T-helper 22 cell (primary cell): ENCODE data around the gene MIB2.

Experiments used
- DNase-seq: peaks from one replicate; pipeline ENCODE4 v3.0.0-alpha.2; 2020; ENCODE audit warnings: low read depth

Gene MIB2

DNA sequence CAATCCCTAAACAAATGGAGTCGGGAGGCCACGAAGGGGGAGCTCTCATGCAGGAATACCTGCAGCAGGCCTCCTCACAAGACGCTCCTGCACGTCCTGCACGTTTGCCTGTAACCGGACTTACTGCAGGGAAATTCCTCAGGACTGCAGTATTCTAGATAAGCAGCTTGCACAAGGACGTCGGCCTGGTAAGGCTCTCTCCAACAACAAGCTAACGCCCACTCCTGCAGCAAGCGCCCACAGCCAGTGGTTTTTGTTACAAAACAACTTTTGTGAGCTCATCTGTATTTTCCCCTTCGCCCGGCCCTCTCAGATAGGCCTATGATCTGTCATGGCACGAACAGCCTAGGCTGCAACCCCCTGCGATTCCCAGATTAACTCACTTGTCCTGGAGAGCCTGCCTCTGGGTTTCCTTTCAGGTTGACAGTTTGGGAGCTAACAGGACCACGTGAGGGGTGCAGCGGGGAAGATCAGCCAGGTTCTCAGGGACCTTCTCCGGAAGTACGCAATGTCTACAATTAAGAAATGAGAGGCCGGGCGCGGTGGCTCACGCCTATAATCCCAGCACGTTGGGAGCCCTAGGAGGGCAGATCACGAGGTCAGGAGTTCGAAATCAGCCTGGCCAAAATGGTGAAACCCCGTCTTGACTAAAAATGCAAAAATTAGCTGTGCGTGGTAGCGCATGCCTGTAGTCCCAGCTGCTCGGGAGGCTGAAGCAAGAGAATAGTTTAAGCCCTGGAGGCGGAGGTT lies 921 bp upstream of the MIB2 start:
- peak; percentile 35 for DNase-seq

DNA sequence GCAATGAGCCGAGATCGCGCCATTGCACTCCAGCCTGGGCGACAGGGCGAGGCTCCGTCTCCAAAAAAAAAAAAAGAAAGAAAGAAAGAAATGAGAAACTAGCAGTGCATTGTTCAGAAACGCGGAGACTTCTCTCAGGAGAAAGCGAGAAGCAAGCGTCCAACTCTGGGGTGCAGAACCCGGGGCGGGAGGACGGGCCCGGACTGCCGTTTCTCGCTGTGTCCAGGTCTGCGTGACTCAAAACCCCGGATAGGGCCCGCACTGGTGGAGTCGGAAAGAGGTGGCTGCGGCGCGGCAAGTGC lies 395 bp upstream of the MIB2 start:
- DNase-seq = no peak

DNA sequence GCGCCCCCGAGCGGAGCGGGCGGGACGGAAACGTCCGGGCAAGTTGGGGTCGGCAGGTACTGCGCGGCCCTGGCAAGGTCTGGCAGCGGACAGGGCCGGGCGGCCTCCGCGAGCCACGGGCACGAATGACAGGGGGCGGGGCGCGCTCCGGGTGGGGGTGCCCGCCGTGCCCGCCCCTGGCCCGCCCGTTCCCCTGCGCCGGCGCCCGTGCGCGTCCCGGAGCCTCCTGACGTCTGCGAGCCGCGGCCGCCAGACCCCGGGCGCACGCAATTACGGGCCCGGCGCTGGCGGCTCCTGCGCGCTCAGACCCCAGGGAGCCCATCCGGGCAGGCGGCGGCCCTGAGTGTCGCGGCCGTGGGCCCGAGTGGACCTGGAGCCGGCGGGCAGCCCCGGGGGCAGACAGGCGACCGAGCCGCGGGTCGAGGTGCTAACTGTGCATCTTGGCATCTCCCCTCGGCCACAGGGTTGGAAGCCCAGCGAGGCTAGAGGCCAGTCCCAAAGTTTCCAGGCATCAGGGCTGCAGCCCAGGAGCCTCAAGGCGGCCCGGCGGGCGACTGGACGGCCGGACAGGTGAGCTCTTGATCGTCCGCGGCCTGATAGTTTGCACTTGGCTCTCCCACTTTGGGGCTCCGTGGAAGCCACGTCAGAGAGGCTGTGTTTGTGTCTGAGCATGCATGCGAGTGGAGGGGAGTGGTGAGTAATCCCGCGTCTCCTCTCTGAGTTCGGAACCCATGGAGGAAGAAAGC lies 918 bp downstream of the MIB2 start:
- DNase-seq = peak; percentile 27

DNA sequence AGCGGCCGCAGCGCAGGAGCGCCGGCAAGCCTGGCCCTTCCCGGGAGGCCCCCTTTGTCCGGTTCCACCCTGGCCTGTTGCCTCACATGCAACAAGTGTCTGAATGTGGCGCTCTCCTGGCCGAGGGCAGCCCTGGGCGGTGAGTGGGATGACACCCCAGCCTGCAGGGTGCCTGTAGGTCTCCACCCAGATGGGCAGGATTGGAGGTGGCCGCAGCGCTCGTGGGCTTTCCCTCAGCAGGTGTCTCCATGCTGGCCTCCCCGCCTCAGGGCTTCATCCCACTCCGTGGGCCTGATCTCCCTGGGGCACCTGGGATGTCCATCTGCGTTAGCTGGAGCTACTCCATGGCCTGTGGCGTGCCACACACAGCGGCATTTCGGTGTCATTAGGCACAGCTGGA lies 1.5 kb downstream of the MIB2 start:
- no peak for DNase-seq

DNA sequence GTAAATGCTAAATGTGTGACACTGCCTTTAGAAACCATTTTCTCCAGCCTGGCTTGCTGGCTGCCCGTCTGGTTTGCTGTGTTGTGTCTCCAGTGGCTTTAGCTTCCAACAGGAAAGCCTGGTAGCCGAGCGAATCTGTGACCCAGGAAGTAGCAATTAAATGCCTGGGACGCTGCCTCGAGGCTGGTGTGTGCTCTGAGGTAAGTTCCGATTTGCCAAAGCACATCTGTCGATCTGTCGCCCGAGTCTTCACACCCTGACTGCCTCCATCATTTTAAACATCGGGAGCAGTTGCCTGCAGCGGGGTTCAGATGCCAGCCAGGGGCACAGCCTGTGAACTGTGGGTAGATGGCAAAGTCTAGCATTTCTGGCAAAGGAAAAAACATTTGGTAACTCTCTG lies 2.2 kb downstream of the MIB2 start:
- no peak for DNase-seq

DNA sequence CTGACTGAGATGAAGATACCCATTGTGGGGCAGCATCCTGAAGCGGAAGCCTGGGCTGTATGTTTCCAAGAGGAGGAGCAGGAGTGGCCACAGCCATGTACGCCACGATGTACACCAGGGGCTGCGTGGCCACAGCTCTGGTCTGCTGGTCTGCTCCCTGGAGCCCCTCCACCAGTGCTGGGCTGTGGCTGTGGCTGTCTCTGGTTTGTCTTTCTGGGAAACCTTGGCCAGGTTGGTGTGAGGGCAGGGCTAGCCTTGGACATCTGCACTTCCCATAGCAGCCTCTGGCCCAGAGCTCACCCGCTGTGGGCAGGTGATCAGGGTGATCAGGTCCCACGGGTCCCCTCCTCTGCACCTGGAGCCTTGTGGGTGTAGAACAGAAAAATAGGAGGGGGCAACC lies 2.6 kb downstream of the MIB2 start:
- DNase-seq = no peak

DNA sequence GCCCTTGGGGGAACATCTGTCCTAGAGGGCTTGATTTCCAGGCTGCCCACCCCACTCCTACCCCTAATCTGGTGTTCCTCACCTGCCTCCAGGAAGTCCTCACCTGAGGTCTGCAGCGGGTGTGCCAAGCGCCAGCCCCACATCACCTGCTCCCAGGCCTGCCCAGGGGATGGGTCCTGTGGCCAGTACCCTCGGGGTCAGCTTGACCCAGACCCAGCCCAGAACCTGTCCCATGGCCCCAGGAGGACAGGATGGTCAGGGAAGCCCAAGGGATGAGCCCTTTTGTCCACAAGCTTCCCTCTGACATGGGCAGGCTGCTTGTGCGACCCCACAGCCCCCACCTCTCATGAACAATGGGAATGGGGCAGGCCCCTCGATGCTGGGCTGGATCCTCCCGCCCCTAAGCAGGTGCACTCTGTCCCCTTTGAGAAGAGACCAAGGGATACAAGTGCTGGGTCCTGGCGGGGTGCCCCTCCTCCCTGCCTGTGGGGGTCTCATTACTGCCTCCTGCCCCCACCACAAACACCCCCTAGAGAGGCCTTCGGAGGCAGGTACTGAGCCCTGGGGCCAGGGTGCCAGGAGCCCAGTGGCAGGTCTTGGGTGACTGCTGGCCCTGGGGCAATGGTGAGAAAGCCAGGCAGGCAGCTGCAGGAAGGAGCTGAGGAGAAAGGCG lies 3.2 kb downstream of the MIB2 start:
- no peak for DNase-seq

DNA sequence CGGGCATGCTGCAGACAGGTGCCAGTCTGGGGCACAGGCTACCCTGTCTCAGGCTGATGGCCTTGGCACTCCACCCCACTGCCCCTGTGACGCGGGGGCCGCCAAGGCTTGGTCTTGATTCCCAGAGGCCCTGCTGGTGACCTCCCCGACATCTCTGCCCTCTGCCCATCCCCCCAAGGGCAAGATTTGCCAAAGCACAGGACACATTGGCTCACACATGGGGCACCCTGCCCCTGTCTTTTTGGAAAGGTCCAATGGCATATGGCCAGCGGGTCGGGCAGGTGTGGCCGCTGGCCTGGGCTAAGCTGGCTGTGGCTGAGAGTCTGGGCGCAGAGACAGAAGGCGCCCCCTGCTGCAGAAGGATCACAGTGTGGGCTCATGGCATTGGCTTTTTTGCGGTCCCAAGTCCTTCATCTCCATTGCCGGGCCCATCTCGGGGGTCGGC lies 4.6 kb downstream of the MIB2 start:
- DNase-seq = no peak

DNA sequence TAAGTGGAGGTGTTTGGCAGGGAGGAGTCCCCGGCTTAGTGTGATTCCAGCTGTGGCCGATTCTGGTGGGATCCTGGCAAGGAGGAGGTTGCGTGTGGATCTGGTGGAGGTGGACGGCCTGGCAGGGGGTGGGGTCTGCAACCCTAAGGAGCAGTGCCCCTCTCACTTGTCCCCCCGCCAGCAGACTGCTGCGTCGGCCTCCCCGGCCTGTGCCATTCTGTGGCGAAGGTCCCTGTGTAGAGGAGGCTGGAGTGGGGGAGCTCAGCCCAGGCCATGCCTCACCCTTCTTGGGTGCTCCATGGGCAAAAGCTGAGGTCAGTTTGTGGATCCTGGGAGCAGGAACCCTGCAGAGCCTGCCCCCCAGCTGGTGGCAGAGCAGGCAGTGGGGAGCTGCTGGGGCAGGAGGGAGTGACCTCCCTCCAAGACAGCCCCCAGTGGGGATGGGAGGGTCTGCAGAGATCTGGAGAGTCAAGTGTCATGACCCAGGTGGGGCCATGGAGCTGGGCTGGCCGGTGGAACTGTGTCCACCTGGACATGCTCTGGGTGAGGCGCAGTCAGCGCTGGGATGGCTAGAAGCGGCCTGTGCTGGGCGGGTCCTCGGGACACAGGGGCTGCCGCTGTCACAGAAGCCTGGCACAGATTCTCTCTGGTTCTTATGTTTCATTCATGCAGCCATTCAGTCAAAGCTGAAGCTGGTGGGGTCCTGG lies 5.3 kb downstream of the MIB2 start:
- DNase-seq = no peak

DNA sequence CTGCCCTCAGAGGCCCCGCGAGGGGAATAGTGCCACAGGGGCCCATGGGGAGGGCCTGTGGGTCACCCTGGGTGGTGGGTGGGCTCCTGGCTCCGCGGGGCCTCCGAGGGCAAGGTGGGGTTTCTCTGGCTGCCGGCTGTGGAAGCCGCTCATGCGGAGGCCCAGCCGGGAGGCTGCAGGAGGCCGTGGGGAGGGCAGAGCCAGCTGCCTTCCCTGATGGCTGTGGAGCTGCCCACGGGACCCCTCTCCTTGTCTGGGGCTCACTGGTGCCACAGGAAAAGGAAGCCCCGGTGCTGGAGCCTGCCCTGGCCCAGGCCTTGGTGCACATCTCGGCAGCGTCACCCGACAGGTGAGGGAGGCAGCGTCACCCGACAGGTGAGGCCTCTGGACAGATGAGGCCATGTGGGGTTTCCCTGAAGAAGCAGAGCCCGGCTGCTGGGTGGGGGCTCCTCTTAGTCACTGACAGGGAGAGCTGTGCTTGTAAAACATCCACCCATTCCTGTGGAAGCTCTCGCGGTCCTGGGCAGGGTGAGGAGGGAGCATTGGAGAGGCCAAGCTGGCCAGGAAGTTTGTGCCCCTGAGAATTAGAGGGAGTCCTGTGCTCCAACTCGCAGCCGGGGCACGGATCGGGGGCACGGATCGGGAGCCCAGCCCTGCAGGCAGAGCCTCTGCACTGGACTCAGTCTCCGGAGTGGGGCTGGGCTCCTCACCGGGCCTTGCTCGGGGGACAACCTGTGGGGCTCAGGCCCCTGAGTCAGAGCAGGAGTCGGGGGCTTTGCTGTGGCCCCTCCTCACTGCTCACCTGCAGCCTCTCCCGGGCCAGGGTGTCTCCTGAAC lies 6.1 kb downstream of the MIB2 start:
- no peak for DNase-seq

DNA sequence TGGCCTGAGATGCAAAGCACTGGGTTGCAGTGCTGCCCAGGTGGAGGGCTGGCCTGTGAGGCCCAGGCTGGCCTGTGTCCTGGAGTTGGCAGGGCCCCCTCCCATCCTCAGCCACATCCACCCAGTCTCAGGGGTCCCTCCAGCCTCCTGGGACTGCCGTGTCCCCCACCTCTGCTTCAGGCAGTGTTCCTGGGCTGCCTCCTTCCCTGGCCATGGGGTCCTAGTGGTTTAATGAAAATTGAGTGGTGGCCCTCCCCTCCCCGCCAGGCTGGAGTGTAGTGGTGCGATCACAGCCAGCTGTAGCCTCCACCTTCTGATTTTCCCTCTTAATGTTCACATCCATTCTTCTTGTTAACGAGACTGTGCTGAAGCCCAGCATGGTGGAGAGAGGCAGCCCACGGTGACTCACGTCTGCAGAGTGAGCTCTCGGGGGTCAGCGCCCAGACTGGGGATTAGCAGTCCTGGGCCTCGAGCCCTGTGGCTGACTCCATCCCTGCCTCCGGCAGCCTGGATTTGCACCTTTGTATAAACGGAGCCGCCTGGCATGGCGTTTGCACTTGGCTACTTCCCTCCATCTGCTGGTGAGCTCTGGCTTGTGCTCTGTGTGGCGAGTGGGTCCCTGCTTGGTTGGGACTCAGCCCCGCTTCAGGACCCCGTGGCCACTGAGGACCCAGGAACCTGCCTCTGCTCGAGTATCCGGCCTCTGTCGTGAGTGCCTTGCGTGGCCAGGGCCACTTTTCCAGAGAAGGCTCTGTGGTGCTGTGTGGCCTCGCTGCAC lies 6.9 kb downstream of the MIB2 start:
- DNase-seq = no peak

DNA sequence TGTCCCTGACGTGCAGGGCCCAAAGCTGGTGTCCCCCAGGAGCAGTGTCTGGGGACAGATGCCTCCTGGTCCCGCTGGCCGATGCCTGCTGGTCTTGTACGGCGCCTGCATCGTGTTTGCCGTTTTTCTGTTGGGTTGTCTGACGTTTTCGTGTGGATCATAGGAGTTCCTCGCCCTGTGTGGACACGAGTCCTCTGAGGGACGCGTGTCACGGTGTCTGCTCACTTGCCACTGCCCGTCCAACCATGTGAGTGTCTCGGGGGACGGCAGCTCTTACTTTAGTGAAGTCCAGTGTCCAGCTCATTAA lies 7.4 kb downstream of the MIB2 start:
- DNase-seq = no peak

DNA sequence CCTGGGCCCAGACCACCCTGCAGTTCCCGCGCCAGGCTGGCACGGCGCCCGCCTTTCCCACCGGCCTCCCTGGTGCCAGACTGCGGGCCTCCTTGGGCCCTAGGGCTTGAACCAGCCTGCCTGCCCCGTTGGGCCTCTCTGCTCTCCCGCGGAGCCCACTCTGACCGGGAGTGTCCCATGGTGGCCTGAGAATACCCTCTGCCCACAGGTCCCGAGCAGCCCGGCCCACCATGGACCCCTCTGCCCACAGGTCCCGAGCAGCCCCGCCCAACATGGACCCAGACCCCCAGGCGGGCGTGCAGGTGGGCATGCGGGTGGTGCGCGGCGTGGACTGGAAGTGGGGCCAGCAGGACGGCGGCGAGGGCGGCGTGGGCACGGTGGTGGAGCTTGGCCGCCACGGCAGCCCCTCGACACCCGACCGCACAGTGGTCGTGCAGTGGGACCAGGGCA lies 7.9 kb downstream of the MIB2 start:
- no peak for DNase-seq

DNA sequence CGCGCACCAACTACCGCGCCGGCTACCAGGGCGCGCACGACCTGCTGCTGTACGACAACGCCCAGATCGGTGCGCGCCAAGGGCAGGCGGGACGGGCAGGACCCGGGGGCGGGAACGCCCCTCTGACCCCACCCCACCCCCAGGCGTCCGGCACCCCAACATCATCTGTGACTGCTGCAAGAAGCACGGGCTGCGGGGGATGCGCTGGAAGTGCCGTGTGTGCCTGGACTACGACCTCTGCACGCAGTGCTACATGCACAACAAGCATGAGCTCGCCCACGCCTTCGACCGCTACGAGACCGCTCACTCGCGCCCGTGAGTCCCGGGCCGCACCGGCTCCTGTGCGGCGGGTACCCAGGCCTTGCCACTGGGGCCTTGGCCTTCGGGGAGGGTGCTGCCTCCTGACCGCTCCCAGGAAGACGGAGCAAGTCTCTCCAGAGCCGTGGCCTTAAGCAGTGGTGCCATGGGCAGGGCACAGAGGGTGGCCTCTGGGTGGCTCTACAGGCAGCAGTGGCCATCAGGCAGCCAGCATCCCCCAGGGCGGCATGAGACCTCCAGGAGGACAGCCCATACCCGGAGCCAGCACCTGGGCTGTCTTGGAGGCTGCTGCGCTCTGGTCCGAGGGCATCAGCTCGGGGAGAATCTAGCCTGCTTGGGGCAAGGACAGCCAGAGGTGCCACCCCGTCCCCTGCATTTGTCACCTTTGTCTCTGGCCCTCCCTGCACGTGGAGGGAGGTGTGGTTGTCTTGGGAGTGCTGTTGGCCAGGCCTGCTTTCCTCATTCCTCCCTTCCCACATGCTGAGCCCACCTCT lies 8.5 kb downstream of the MIB2 start:
- DNase-seq = no peak

DNA sequence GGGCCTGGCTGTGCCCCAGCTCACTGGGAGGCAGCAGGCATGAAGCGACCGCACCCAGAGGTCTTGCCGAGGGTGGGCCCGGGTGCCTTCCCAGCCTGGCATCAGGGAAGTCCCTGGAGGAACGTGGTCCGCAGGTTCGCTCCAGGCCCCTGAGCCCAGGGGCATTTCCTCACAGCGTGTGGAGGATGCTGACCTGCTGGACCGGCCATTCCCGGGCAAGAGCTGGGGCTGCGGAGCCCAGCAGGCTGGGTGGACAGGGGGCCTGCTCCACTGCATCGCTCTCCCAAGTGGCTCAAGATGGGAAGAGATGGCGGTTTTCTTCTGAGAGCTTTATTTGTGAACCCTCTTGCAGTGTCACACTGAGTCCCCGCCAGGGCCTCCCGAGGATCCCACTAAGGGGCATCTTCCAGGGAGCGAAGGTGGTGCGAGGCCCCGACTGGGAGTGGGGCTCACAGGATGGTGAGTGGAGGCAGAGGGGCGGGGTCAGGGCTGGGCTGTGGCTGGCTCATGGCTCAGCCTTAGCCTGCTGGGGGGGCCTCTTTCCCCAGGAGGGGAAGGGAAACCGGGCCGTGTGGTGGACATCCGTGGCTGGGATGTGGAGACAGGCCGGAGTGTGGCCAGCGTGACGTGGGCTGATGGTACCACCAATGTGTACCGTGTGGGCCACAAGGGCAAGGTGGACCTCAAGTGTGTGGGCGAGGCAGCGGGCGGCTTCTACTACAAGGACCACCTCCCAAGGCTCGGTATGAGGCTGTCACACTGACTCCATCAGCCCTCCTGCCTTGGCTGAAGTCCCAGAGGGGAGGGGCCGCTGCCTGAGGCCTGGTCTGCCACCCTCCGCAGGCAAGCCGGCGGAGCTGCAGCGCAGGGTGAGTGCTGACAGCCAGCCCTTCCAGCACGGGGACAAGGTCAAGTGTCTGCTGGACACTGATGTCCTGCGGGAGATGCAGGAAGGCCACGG lies 9.4 kb downstream of the MIB2 start:
- DNase-seq = no peak

DNA sequence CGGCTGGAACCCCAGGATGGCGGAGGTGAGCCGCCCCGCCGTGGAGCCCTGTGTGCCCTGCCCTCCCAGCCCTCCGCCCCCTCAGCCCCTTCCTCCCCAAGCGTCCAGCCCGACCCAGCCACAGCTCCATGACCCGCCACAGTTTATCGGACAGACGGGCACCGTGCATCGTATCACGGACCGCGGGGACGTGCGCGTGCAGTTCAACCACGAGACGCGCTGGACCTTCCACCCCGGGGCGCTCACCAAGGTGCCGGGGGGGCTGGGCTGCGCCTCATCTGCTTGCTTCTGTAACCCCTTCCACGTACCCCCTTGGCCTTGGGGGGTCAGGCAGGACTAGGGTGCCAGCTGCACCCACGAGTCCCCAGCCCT lies 10.1 kb downstream of the MIB2 start:
- DNase-seq = no peak

DNA sequence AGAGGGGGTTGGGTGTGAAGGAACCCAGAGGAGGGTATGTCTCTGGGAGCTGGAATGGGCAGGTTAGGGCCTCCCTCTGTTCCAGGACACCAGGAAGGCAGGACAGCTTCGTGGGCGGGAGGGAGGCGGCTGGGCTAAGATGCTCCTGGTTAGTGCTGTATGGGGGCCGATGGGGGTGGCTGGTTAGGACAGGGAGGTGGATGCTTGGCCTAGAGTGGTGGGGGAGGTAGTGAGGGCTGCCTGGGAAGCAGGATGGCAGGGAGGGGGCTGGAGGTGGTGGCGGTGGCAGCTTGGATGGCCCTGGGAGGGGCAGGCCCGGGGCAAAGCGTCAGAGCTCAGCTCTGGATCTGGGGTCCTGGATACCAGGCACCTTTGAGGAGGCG lies 10.5 kb downstream of the MIB2 start:
- DNase-seq = no peak

DNA sequence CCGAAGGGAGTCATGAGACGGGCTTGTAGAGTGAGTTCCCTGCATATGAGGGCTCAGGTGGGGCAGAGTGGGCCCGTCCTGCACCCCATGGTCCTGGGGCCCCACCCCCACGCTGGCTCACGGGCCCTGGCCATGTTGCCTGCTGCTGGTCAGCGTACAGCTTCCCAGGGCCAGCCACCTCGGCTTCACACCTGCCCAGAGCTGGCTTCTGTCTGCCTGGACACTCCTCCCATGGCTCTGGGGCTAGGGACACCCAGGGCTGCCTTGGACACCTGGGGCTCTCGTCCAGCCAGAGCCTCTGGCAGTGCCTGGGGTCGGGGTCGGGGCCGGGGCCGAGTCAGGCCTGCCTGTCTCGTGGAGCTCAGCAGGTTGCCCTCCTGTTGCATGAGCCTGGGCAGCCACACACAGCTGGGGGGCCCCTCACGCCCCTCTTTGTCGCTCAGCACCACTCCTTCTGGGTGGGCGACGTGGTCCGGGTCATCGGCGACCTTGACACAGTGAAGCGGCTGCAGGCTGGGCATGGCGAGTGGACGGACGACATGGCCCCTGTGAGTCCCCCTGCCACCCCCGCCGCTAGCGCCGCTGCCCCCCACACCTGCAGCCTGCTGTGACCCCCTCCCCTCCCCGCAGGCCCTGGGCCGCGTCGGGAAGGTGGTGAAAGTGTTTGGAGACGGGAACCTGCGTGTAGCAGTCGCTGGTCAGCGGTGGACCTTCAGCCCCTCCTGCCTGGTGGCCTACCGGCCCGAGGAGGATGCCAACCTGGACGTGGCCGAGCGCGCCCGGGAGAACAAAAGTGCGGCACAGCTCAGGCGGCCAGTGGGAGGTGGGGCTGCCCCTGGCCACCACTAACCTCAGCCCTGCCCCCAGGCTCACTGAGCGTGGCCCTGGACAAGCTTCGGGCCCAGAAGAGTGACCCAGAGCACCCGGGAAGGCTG lies 11.2 kb downstream of the MIB2 start:
- no peak for DNase-seq
